Upper lobe of left lung (tissue), 6 donors: ENCODE results near the gene GFI1B. TPM values are rescaled to one million over a fixed set of nuclear protein-coding genes. Genes with fewer than 3 reads are reported as not detected.
A peak's percentile ranks its signal among the peaks of the same experiment; 100 is the strongest.

ENCODE experiments used
- ATAC-seq, 2 donors: fragments of 200-7000 bp; cut with Tn5 transposase; one replicate each; pipeline ENCODE4 v1.9.1; 2022; ENCODE audit warnings: mild to moderate bottlenecking in 2 of 2, moderate library complexity in 2 of 2; ENCODE audit not compliant: low FRiP score in 2 of 2
- DNase-seq, 2 donors: peaks; one replicate each; pipeline ENCODE4 v3.0.0-alpha.2; 2019 to 2020
- H3K27ac ChIP-seq, 4 donors: fragments of 200-600 bp; sonication (generic); one replicate each; pipeline ENCODE4 v1.5.1; 2016 to 2019
- H3K27me3 ChIP-seq, 4 donors: fragments of 200-600 bp; sonication (generic); one replicate each; pipeline ENCODE4 v1.5.1; 2017 to 2019
- H3K36me3 ChIP-seq, 4 donors: fragments of 200-600 bp; sonication (generic); one replicate each; pipeline ENCODE4 v1.5.1; 2016 to 2019
- H3K4me1 ChIP-seq, 4 donors: fragments of 200-600 bp; sonication (generic); one replicate each; pipeline ENCODE4 v1.5.1; 2018 to 2019
- H3K4me3 ChIP-seq, 4 donors: fragments of 200-600 bp; sonication (generic); one replicate each; pipeline ENCODE4 v1.5.1; 2017 to 2019; ENCODE audit warnings: mild to moderate bottlenecking in 2 of 4, moderate library complexity in 1 of 4
- H3K9me3 ChIP-seq, 4 donors: fragments of 200-600 bp; sonication (generic); one replicate each; pipeline ENCODE4 v1.5.1; 2018 to 2019
- EP300 ChIP-seq, 4 donors: sonication (generic); formaldehyde crosslinking; IDR thresholded peaks; one replicate each; pipeline ENCODE4 v1.5.1; 2017; ENCODE audit warnings: antibody characterized with exemption in 4 of 4, control low read depth in 2 of 4
- POLR2A ChIP-seq, 4 donors: fragments of 450-650 bp; IDR thresholded peaks; one replicate each; pipeline ENCODE4 v1.5.1; 2016 to 2017; ENCODE audit warnings: antibody characterized with exemption in 4 of 4, mild to moderate bottlenecking in 2 of 4
- POLR2AphosphoS5 ChIP-seq, 2 donors: sonication (generic); formaldehyde crosslinking; IDR thresholded peaks; one replicate each; pipeline ENCODE4 v1.5.1; 2017; ENCODE audit warnings: antibody characterized with exemption in 2 of 2
- WGBS, 2 donors: methylation state at CpG; one replicate each; pipeline ENCODE4 v1.1.5; 2017 to 2018; 5-methylcytosine and 5-hydroxymethylcytosine counted together
- total RNA-seq, 6 donors: library from RNA; depleted of rRNA in 4 of 6; stranded (reverse); fragments of >200 nt in 4 of 6; gene quantifications; one replicate each; pipeline versions ENCODE4 v1.1.0 to v1.2.1, GENCODE V29; 2016 to 2021
- TF ChIP-seq, protein P1 (sequence below), 6 experiments: fragments of 450-650 bp in 4 of 6; fragments of 200-600 bp in 2 of 6; sonication (generic) in 2 of 6; IDR thresholded peaks; one replicate each; pipeline ENCODE4 v1.5.1; 2016 to 2019; ENCODE audit warnings: antibody characterized with exemption in 6 of 6
- donor health status: DM: no; HTN: no; CAD: no; lungs with moderate emphysema.
- donor health status: DM: no; HTN: yes; CAD: no; lungs with severe emphysema.

Gene GFI1B
- total RNA-seq, 6 donors from 2014 or later = 0.97 to 3.5 (median 1.9) TPM

DNA sequence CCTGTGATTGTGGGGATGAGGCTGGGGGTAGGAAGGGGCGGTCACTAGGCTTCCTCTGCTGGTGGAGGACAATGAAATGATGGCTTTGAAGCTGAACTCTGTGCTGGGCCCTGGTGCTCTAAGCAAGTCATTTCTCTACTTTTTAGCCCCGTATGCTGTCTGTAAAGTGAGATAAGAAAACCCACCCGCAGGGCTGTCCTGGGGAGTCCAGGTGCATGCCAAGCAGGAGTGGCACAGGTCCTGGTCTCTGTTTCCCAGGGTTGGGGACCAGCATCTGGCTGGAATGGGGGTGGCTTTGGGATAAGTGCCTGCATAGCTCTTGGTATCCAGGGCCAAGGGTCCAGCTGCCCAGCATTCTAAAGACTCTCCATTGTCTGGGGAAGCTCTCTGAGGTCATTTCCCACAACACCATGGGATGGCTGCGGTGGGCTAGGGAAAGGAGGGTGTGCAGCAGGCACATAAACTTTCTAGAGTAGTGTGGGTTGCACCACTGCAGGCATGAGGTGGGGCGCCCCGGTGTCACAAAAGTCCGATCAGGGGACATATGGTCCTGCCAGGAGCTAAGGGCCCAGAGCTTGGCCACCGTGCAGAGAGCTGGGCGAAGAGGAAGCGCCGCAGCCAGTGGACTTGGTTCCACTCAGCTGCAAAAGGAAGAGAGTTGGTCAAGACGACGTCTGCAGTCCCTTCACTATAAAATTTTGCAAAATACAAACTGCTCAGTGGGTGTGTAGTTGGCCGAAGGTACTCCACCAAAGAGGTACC is 26.7 kb downstream of the GFI1B start:
- no peaks in the 10 kb centered on the region for H3K9me3 ChIP-seq
- H3K4me1 ChIP-seq = no peaks in the 10 kb centered on the region
- WGBS, 2 donors = 73 to 84% methylated on average over 13 to 14 of the region's 14 CpGs
- no peak for ATAC-seq
- H3K27me3 ChIP-seq = no peaks in the 10 kb centered on the region
- no peaks in the 10 kb centered on the region for H3K36me3 ChIP-seq
- no peak overlapping the region for H3K27ac ChIP-seq
- peak in 1 of 2 donors; percentile 22 for DNase-seq
- H3K4me3 ChIP-seq = no peak overlapping the region
- TF ChIP-seq POLR2A (IDR thresholded peaks at IDR 0.05) (no peak), EP300 (IDR thresholded peaks at IDR 0.05) (no peak), POLR2AphosphoS5 (IDR thresholded peaks at IDR 0.05) (no peak)
- TF ChIP-seq, protein P1, sequence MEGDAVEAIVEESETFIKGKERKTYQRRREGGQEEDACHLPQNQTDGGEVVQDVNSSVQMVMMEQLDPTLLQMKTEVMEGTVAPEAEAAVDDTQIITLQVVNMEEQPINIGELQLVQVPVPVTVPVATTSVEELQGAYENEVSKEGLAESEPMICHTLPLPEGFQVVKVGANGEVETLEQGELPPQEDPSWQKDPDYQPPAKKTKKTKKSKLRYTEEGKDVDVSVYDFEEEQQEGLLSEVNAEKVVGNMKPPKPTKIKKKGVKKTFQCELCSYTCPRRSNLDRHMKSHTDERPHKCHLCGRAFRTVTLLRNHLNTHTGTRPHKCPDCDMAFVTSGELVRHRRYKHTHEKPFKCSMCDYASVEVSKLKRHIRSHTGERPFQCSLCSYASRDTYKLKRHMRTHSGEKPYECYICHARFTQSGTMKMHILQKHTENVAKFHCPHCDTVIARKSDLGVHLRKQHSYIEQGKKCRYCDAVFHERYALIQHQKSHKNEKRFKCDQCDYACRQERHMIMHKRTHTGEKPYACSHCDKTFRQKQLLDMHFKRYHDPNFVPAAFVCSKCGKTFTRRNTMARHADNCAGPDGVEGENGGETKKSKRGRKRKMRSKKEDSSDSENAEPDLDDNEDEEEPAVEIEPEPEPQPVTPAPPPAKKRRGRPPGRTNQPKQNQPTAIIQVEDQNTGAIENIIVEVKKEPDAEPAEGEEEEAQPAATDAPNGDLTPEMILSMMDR (IDR thresholded peaks at IDR 0.05) = no peak

DNA sequence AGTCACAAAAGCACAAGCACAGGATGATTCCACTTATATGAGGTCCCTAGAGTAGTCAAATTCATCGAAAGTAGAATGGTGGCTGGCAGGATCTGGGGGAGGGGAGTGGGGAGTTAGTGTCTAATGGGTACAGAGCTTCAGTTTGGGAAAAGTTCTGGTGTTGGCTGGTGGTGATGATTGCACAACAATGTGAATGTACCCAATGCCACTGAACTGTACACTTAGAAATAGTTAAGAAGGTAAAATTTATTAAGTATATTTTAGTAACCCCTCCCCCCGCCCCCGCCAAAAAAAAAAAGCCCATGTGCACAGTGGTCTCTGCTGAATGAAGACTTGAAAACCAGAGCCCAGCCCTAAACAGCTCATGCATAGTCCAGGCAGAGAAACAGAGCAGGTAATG is 27.5 kb downstream of the GFI1B start:
- TF ChIP-seq EP300 (IDR thresholded peaks at IDR 0.05) = no peak
- TF ChIP-seq POLR2AphosphoS5 (IDR thresholded peaks at IDR 0.05) = no peak
- TF ChIP-seq, protein P1 (IDR thresholded peaks at IDR 0.05) = no peak
- TF ChIP-seq POLR2A (IDR thresholded peaks at IDR 0.05) = no peak
- H3K4me1 ChIP-seq = no peaks in the 10 kb centered on the region
- no peaks in the 10 kb centered on the region for H3K9me3 ChIP-seq
- no peak overlapping the region for H3K27ac ChIP-seq
- WGBS, 2 donors = 67 to 81% methylated on average over 3 of the region's 3 CpGs
- ATAC-seq (no peak), DNase-seq (no peak)
- no peaks in the 10 kb centered on the region for H3K27me3 ChIP-seq
- no peak overlapping the region for H3K4me3 ChIP-seq
- no peaks in the 10 kb centered on the region for H3K36me3 ChIP-seq

DNA sequence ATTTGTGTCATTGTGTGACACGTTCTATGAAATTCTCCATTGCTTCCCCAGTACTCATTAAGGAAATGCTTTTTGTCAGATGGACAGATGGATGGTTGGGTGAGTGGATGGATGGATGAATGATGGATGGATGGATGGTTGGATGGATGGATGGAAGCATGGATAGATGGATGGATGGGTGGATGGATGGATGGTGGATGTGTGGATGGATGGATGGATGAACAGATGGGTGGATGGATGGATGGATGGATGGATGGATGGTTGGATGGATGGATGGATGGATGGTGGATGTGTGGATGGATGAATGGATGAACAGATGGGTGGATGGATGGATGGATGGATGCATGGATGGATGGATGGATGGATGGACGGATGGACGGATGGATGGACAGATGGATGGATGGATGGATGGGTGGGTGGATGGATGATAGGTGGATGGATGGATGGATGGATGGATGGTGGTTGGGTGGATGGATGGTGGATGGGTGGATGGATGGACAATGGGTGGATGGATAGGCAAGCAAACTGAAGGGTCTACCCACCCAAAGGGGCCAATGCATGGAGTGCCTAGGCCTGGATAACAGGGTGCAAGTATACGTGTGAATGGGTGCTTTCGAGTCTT is 28.3 kb downstream of the GFI1B start:
- no peaks in the 10 kb centered on the region for H3K27me3 ChIP-seq
- H3K9me3 ChIP-seq = no peaks in the 10 kb centered on the region
- H3K27ac ChIP-seq = no peak overlapping the region
- ATAC-seq (no peak), DNase-seq (no peak)
- no peaks in the 10 kb centered on the region for H3K4me1 ChIP-seq
- H3K36me3 ChIP-seq = no peaks in the 10 kb centered on the region
- no peak overlapping the region for H3K4me3 ChIP-seq
- TF ChIP-seq POLR2AphosphoS5 (IDR thresholded peaks at IDR 0.05) (no peak), EP300 (IDR thresholded peaks at IDR 0.05) (no peak), POLR2A (IDR thresholded peaks at IDR 0.05) (no peak)
- TF ChIP-seq, protein P1 (IDR thresholded peaks at IDR 0.05) = no peak
- 85 to 89% methylated on average over 5 of the region's 5 CpGs for WGBS, 2 donors

DNA sequence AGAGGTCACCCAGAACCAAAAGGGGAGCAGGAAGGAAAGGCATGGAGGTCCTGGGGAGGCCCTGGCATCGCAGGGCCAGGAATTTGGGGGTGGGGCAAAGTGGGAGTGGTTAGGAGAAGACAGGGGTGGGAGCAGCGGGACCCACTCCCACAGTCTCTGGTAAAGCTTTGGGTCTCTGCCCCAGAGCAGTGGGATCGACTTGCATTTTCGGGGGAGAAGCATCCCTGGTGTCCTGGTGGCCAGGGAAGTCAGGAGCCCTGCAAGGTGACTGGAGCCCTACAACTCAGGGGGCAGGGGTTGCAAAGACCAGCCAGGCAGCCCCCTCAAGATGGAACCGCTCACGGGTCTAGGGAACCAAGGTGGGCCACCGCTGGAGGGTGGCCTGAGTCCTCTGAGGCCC is 29.9 kb downstream of the GFI1B start:
- Histone ChIP-seq H3K4me1 (no peaks in the 10 kb centered on the region), H3K27me3 (no peaks in the 10 kb centered on the region), H3K36me3 (no peaks in the 10 kb centered on the region), H3K4me3 (no peak overlapping the region), H3K9me3 (no peaks in the 10 kb centered on the region), H3K27ac (no peak overlapping the region)
- WGBS, 2 donors = 83 to 88% methylated on average over 4 to 7 of the region's 7 CpGs
- TF ChIP-seq, protein P1 (IDR thresholded peaks at IDR 0.05) = no peak
- DNase-seq = no peak
- no peak for ATAC-seq

DNA sequence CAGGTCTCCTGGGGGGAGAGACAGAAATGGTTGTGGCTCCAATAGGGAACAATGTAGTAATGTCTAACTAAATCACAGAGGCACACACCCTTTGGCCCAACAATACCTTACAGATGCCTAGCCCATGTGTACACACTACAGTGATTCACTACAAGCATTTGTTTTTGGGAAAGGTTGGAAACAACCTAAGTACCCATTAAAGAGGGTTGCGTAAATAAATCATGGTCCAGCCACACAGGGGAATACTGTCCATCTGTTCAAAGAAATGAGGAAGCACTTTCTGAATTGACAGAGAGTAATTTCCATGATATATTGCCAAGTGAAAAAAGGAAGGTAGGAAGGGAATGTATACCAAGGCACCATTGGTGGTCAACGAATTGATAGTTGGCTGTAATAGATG is 30.3 kb downstream of the GFI1B start:
- TF ChIP-seq POLR2A (IDR thresholded peaks at IDR 0.05) (no peak), POLR2AphosphoS5 (IDR thresholded peaks at IDR 0.05) (no peak), EP300 (IDR thresholded peaks at IDR 0.05) (no peak)
- TF ChIP-seq, protein P1 (IDR thresholded peaks at IDR 0.05) = no peak
- no peaks in the 10 kb centered on the region for H3K4me1 ChIP-seq
- H3K27me3 ChIP-seq = no peaks in the 10 kb centered on the region
- DNase-seq (no peak), ATAC-seq (no peak)
- no peaks in the 10 kb centered on the region for H3K36me3 ChIP-seq
- H3K27ac ChIP-seq = no peak overlapping the region
- no peaks in the 10 kb centered on the region for H3K9me3 ChIP-seq
- no peak overlapping the region for H3K4me3 ChIP-seq
- 59 to 69% methylated on average over 2 of the region's 2 CpGs for WGBS, 2 donors
